Fibroblast of pulmonary artery (primary cell): ENCODE data around the gene PRKACG.

Experiments used
- DNase-seq: peaks from one replicate; pipeline ENCODE4 v3.0.0-alpha.2; 2010; ENCODE audit warnings: low read depth
- H3K4me3 ChIP-seq: replicated peaks from 2 replicates; pipeline ENCODE4 v1.5.1; 2011; ENCODE audit warnings: low read depth, mild to moderate bottlenecking, control low read depth, low read length, moderate library complexity
- CTCF ChIP-seq: IDR thresholded peaks from 2 replicates; pipeline ENCODE4 v1.5.1; 2011; ENCODE audit warnings: mild to moderate bottlenecking, control low read depth, low read length, inconsistent platforms; ENCODE audit errors: missing control alignments

The PRKACG gene

GRCh38 chr9:68969538-68969937, 44.4 kb downstream of the PRKACG start:
- no peak for TF ChIP-seq CTCF

GRCh38 chr9:68967800-68968199, 46.1 kb downstream of the PRKACG start:
- DNase-seq = no peak
- no peak overlapping the region for H3K4me3 ChIP-seq
- TF ChIP-seq CTCF = no peak

More at GRCh38 chr9:68969538-68969937, 44.4 kb downstream of the PRKACG start:
- no peak for DNase-seq
- no peak overlapping the region for H3K4me3 ChIP-seq

DNA sequence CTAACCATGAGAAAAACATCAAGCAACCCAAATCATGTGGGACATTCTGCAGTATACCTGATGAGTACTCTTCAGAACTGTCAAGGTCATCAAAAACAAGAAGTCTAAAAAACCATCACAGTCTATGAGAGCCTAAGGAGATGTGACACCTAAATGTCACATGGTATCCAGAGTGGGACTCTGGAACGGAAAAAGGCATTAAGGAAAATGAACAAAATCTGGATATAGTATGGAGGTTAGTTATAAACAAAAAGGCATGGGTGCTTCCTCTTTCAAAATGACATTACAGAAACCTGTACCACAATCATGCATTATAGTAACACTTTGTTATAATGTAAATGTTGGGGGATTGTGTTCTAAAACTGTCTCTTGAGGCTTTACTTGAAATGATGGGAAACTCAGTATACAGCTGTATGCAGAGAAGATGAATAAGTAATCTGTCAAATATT, 47.4 kb downstream of the PRKACG start:
- TF ChIP-seq CTCF = no peak
- no peak for DNase-seq
- no peak overlapping the region for H3K4me3 ChIP-seq

DNA sequence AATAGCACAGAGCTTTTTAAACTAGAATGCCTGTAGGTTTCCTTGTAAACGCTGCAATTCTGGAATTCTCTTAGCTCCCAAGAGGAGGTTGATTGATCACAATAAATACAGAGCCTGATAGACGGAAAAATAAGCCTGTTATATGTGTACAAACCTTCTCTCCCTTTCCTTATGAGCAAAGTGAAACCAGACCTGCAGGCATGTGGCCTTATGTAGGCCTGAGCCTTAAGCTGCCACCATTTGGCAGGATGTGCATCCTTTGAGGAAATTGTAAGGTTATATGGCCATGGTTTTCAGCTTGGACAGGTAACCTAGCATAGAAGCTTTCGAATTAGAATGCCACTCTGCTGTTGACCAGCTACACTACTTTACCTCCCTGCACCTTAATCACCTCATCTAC, 49.1 kb downstream of the PRKACG start:
- TF ChIP-seq CTCF = no peak
- no peak overlapping the region for H3K4me3 ChIP-seq

DNA sequence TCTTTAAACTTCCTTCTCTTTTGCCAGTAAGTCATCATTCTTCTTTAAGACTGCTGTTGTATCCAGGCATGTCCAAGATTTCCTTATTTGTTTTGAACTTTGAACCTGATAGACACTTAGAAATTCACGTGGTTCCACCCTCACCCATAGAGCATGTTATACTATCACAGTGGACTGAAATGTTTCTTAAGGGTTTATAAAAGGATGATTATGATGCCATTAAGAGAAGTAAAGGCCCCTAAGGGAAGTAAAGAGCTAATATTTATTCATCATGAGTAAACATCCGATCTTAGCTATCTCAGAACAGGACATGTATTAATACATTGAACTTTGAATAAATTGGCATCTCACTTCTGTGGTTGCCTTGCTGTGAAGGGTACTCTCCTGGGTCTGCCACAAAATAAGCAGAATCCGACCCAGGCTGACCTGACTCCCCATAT, 49.8 kb downstream of the PRKACG start:
- H3K4me3 ChIP-seq = no peak overlapping the region
- no peak for DNase-seq
- no peak for TF ChIP-seq CTCF

More for the DNA sequence above, 49.1 kb downstream of the PRKACG start:
- DNase-seq = no peak

DNA sequence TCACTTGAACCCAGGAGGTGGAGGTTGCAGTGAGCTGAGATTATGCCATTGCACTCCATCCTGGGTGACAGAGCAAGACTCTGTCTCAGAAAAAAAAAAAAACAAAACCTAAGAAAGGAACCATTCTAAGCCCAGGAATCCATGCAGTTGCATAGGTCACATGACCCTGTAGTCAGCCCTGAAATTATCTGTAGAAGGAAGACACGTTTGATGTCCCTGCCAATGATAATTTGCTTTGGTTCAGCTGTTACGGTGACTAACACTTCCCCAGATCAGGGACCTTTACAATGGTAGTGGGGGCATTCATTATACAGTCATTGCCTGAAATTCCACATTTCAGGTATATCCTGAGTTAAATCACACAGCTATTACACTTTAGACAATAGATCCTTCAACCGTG, 50.5 kb downstream of the PRKACG start:
- DNase-seq = no peak
- H3K4me3 ChIP-seq = no peak overlapping the region
- no peak for TF ChIP-seq CTCF
